Choroid plexus epithelial cell (primary cell): ENCODE results near the gene GRM4.

Experiments used
- DNase-seq: peaks from one replicate; pipeline ENCODE4 v3.0.0-alpha.2; 2010; ENCODE audit warnings: low read depth
- H3K4me3 ChIP-seq: 2 replicates; pipeline ENCODE4 v1.5.1; 2011; ENCODE audit warnings: low read depth, mild to moderate bottlenecking, control low read depth, low read length, moderate library complexity
- CTCF ChIP-seq: conservative IDR thresholded peaks from 2 replicates; pipeline ENCODE4 v1.5.1; 2011; ENCODE audit warnings: low read depth, mild to moderate bottlenecking, control low read depth, inconsistent platforms, low read length, moderate library complexity

The GRM4 gene

DNA sequence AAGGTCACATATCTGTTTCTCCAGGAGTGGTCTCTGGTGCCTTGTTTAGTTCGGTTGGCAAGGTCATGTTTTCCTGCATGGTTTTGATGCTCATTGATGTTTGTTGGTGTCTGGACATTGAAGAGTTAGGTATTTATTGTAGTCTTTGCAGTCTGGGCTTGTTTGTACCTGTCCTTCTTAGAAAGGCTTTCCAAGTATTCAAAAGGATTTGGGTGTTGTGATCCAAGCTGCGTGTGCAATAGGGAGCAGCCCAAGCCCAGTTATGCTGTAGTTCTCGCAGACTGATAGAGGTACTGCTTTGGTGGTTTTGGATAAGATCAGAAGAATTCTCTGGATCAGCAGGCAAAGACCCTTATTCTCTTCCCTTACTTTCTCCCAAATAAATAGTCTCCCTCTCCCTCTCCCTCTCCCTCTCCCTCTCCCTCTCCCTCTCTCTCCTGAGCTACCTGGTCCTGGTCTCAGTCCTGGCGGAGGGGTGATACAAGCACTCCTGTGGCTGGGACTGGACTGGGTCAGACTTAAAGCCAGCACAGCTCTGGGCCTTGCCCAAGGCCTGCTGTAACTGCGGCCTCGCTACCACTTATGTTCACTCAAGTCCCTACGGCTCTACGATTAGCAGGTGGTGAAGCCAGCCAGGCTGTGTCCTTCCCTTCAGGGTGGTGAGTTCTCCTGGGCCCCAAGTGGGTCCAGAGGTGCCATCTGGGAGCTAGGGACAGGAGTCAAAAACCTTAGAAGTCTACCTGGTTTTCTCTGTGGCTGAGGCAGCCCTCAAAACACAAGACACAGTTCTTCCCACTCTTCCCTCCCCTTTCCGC is 27.3 kb upstream of the GRM4 start:
- no peak for TF ChIP-seq CTCF
- no peak overlapping the region for H3K4me3 ChIP-seq
- DNase-seq = no peak

GRCh38 chr6:34170346-34170745 is 24.5 kb upstream of the GRM4 start:
- DNase-seq = no peak
- no peak for TF ChIP-seq CTCF

GRCh38 chr6:34169897-34170296 is 24.0 kb upstream of the GRM4 start:
- no peak for TF ChIP-seq CTCF
- no peak overlapping the region for H3K4me3 ChIP-seq
- DNase-seq = no peak

More at GRCh38 chr6:34170346-34170745, 24.5 kb upstream of the GRM4 start:
- no peak overlapping the region for H3K4me3 ChIP-seq

GRCh38 chr6:34161857-34162515 is 16.1 kb upstream of the GRM4 start:
- no peak for DNase-seq
- H3K4me3 ChIP-seq = no peak overlapping the region
- no peak for TF ChIP-seq CTCF

GRCh38 chr6:34159844-34160243 is 14.0 kb upstream of the GRM4 start:
- no peak overlapping the region for H3K4me3 ChIP-seq
- no peak for TF ChIP-seq CTCF
- no peak for DNase-seq

- no peak for DNase-seq
- no peak overlapping the region for H3K4me3 ChIP-seq
- TF ChIP-seq CTCF = no peak
These were observed 13.0 kb upstream of the GRM4 start for GRCh38 chr6:34158876-34159275.
